Activated naive CD4-positive, alpha-beta T cell treated with anti-CD3 and anti-CD28 coated beads, Interleukin-2, amount 50 U/mL, for 24 hours (primary cell): ENCODE measurements around the gene RPL10.

Experiments used
- H3K27ac Mint-ChIP-seq: one replicate; pipeline ENCODE4 v1.8.0; 2021; ENCODE audit warnings: mild to moderate bottlenecking, mixed read lengths
- H3K27me3 Mint-ChIP-seq: one replicate; pipeline ENCODE4 v1.8.0; 2021; ENCODE audit warnings: mixed read lengths
- H3K36me3 Mint-ChIP-seq: one replicate; pipeline ENCODE4 v1.8.0; 2021; ENCODE audit warnings: mixed read lengths
- H3K4me1 Mint-ChIP-seq: one replicate; pipeline ENCODE4 v1.8.0; 2021; ENCODE audit warnings: mixed read lengths
- H3K4me3 Mint-ChIP-seq: one replicate; pipeline ENCODE4 v1.8.0; 2021; ENCODE audit warnings: mild to moderate bottlenecking, mixed read lengths
- H3K9me3 Mint-ChIP-seq: one replicate; pipeline ENCODE4 v1.8.0; 2021; ENCODE audit warnings: mixed read lengths

Gene RPL10

GRCh38 chrX:154370300-154371016, 27.7 kb upstream of the RPL10 start:
- peak overlapping the region; percentile 97 for H3K4me3 Mint-ChIP-seq
- no peaks in the 10 kb centered on the region for H3K27me3 Mint-ChIP-seq
- peak overlapping the region; percentile 68 for H3K27ac Mint-ChIP-seq
- peaks cover 10% of the 10 kb centered on the region for H3K4me1 Mint-ChIP-seq
- no peaks in the 10 kb centered on the region for H3K9me3 Mint-ChIP-seq
- no peaks in the 10 kb centered on the region for H3K36me3 Mint-ChIP-seq

- H3K36me3 Mint-ChIP-seq: no peaks in the 10 kb centered on the region
- no peaks in the 10 kb centered on the region for H3K9me3 Mint-ChIP-seq
- H3K4me1 Mint-ChIP-seq: peaks cover 10% of the 10 kb centered on the region
- no peak overlapping the region for H3K27ac Mint-ChIP-seq
- H3K27me3 Mint-ChIP-seq: no peaks in the 10 kb centered on the region
- peak overlapping the region; percentile 80 for H3K4me3 Mint-ChIP-seq
Observed at GRCh38 chrX:154371017-154371788, 27.0 kb upstream of the RPL10 start.

GRCh38 chrX:154371789-154372300, 26.3 kb upstream of the RPL10 start:
- Mint-ChIP-seq H3K9me3 (no peaks in the 10 kb centered on the region), H3K27me3 (no peaks in the 10 kb centered on the region), H3K4me1 (peaks cover 10% of the 10 kb centered on the region), H3K36me3 (no peaks in the 10 kb centered on the region), H3K4me3 (no peak overlapping the region), H3K27ac (no peak overlapping the region)

GRCh38 chrX:154372612-154373022, 25.6 kb upstream of the RPL10 start:
- Mint-ChIP-seq H3K4me3 (peak overlapping the region; percentile 73), H3K9me3 (no peaks in the 10 kb centered on the region), H3K36me3 (no peaks in the 10 kb centered on the region), H3K27ac (no peak overlapping the region), H3K4me1 (peaks cover 15% of the 10 kb centered on the region), H3K27me3 (no peaks in the 10 kb centered on the region)

GRCh38 chrX:154373340-154374306, 24.6 kb upstream of the RPL10 start:
- Mint-ChIP-seq H3K27me3 (no peaks in the 10 kb centered on the region), H3K4me3 (peak overlapping the region; percentile 58), H3K27ac (no peak overlapping the region), H3K4me1 (peaks cover 15% of the 10 kb centered on the region), H3K9me3 (no peaks in the 10 kb centered on the region), H3K36me3 (no peaks in the 10 kb centered on the region)

GRCh38 chrX:154374313-154375155, 23.6 kb upstream of the RPL10 start, which contains the start of gene FLNA:
Gene FLNA (minus strand): TSS chrX:154374634. CDS start chrX:154371245, 3,389 bp downstream.
- Mint-ChIP-seq H3K27ac (no peak within 1 kb of the TSS), H3K9me3 (no peaks in the 10 kb centered on the region), H3K36me3 (no peaks in the 10 kb centered on the region), H3K4me3 (peak within 1 kb of the TSS; percentile 58), H3K27me3 (no peaks in the 10 kb centered on the region), H3K4me1 (peaks cover 15% of the 10 kb centered on the region)

GRCh38 chrX:154375156-154375504, 23.0 kb upstream of the RPL10 start:
- H3K4me1 Mint-ChIP-seq: peaks cover 15% of the 10 kb centered on the region
- no peaks in the 10 kb centered on the region for H3K9me3 Mint-ChIP-seq
- H3K4me3 Mint-ChIP-seq: no peak overlapping the region
- no peak overlapping the region for H3K27ac Mint-ChIP-seq
- H3K27me3 Mint-ChIP-seq: no peaks in the 10 kb centered on the region
- H3K36me3 Mint-ChIP-seq: peaks cover 3% of the 10 kb centered on the region

GRCh38 chrX:154376774-154377173, 21.4 kb upstream of the RPL10 start:
- no peaks in the 10 kb centered on the region for H3K9me3 Mint-ChIP-seq
- H3K27me3 Mint-ChIP-seq: no peaks in the 10 kb centered on the region
- H3K4me1 Mint-ChIP-seq: peaks cover 22% of the 10 kb centered on the region
- H3K36me3 Mint-ChIP-seq: peaks cover 6% of the 10 kb centered on the region
- H3K27ac Mint-ChIP-seq: no peak overlapping the region
- peak overlapping the region; percentile 7 for H3K4me3 Mint-ChIP-seq

- H3K27me3 Mint-ChIP-seq: no peaks in the 10 kb centered on the region
- H3K4me3 Mint-ChIP-seq: peak overlapping the region; percentile 74
- H3K9me3 Mint-ChIP-seq: no peaks in the 10 kb centered on the region
- peaks cover 6% of the 10 kb centered on the region for H3K36me3 Mint-ChIP-seq
- H3K4me1 Mint-ChIP-seq: peaks cover 15% of the 10 kb centered on the region
- peak overlapping the region; percentile 51 for H3K27ac Mint-ChIP-seq
Observed at GRCh38 chrX:154378059-154378798, 19.9 kb upstream of the RPL10 start.

- H3K9me3 Mint-ChIP-seq: no peaks in the 10 kb centered on the region
- peak within 1 kb of the TSS; percentile 93 for H3K4me3 Mint-ChIP-seq
- H3K4me1 Mint-ChIP-seq: peaks cover 12% of the 10 kb centered on the region
- peaks cover 6% of the 10 kb centered on the region for H3K36me3 Mint-ChIP-seq
- peak within 1 kb of the TSS; percentile 77 for H3K27ac Mint-ChIP-seq
- H3K27me3 Mint-ChIP-seq: no peaks in the 10 kb centered on the region
Observed at GRCh38 chrX:154378799-154379568, 19.2 kb upstream of the RPL10 start, which contains the start of gene EMD. Gene EMD (plus strand): TSS chrX:154379295. CDS start chrX:154379485, 190 bp downstream.

GRCh38 chrX:154379569-154379951, 18.6 kb upstream of the RPL10 start:
- peaks cover 12% of the 10 kb centered on the region for H3K4me1 Mint-ChIP-seq
- H3K9me3 Mint-ChIP-seq: no peaks in the 10 kb centered on the region
- peak overlapping the region; percentile 93 for H3K4me3 Mint-ChIP-seq
- H3K27ac Mint-ChIP-seq: peak overlapping the region; percentile 77
- H3K36me3 Mint-ChIP-seq: peaks cover 6% of the 10 kb centered on the region
- H3K27me3 Mint-ChIP-seq: no peaks in the 10 kb centered on the region

GRCh38 chrX:154380153-154380552, 18.0 kb upstream of the RPL10 start:
- peaks cover 12% of the 10 kb centered on the region for H3K4me1 Mint-ChIP-seq
- H3K27ac Mint-ChIP-seq: peak overlapping the region; percentile 77

GRCh38 chrX:154380787-154381186, 17.4 kb upstream of the RPL10 start:
- Mint-ChIP-seq H3K36me3 (peaks cover 6% of the 10 kb centered on the region), H3K4me1 (peaks cover 12% of the 10 kb centered on the region), H3K27ac (peak overlapping the region; percentile 81), H3K9me3 (no peaks in the 10 kb centered on the region), H3K27me3 (no peaks in the 10 kb centered on the region), H3K4me3 (peak overlapping the region; percentile 93)

More at GRCh38 chrX:154380153-154380552, 18.0 kb upstream of the RPL10 start:
- Mint-ChIP-seq H3K27me3 (no peaks in the 10 kb centered on the region), H3K9me3 (no peaks in the 10 kb centered on the region), H3K36me3 (peaks cover 6% of the 10 kb centered on the region), H3K4me3 (peak overlapping the region; percentile 93)
